HEK293 (cell line): Measurements from ENCODE around the gene PDE6H.

Experiments
- CTCF ChIA-PET: fragments of 350-600 bp; formaldehyde crosslinking; extraction: SDS; loops from one replicate; lab custom pipeline; 2021; ENCODE audit warnings: antibody characterized with exemption; lab: Yijun Ruan, JAX
- POLR2A ChIA-PET: fragments of 300-600 bp; formaldehyde crosslinking; extraction: SDS; loops from one replicate; lab custom pipeline; 2020; ENCODE audit warnings: antibody characterized with exemption, inconsistent platforms; lab: Yijun Ruan, JAX
- H3K27ac ChIP-seq: fragments of 200-500 bp; sonication (Bioruptor generic); 2 replicates; pipeline ENCODE4 v1.5.1; 2014; ENCODE audit warnings: low read depth, low read length, control low read depth, inconsistent platforms; ENCODE audit errors: extremely low read depth
- H3K36me3 ChIP-seq, 2 experiments: fragments of 200-500 bp in 1 of 2; sonication (Bioruptor generic) in 1 of 2; 1 replicate in 1 of 2; 2 replicates in 1 of 2; pipeline ENCODE4 v1.5.1; 2014 to 2017; ENCODE audit warnings: inconsistent platforms in 2 of 2, low read length in 2 of 2; ENCODE audit not compliant: control insufficient read depth in 2 of 2, insufficient read depth in 1 of 2
- H3K4me1 ChIP-seq: fragments of 200-500 bp; sonication (Bioruptor generic); 2 replicates; pipeline ENCODE4 v1.5.1; 2014; ENCODE audit warnings: mild to moderate bottlenecking, low read length, inconsistent platforms; ENCODE audit not compliant: control insufficient read depth, insufficient read depth
- H3K4me3 ChIP-seq: 2 replicates; pipeline ENCODE4 v1.5.1; 2011; ENCODE audit warnings: low read depth, mild to moderate bottlenecking, control low read depth, low read length, moderate library complexity
- H3K9me3 ChIP-seq: fragments of 200-500 bp; sonication (Bioruptor generic); 2 replicates; pipeline ENCODE4 v1.5.1; 2014; ENCODE audit warnings: low read depth, low read length, inconsistent platforms; ENCODE audit not compliant: control insufficient read depth, insufficient read depth
- GLI4 ChIP-seq: fragments of 450-650 bp; formaldehyde crosslinking; IDR thresholded peaks from 2 replicates; pipeline ENCODE4 v1.5.1; 2016; ENCODE audit warnings: missing biosample characterization, missing genetic modification characterization
- IKZF3 ChIP-seq: fragments of 450-650 bp; IDR thresholded peaks from 2 replicates; pipeline ENCODE4 v1.5.0; 2018; ENCODE audit warnings: missing biosample characterization, mild to moderate bottlenecking, missing genetic modification characterization, moderate library complexity
- KLF8 ChIP-seq: fragments of 450-650 bp; formaldehyde crosslinking; IDR thresholded peaks from 2 replicates; pipeline ENCODE4 v1.5.1; 2016; ENCODE audit warnings: missing biosample characterization, missing genetic modification characterization
- OSR2 ChIP-seq: fragments of 450-650 bp; formaldehyde crosslinking; IDR thresholded peaks from 2 replicates; pipeline ENCODE4 v1.5.1; 2016; ENCODE audit warnings: missing biosample characterization, missing genetic modification characterization
- ZBTB7A ChIP-seq: fragments of 450-650 bp; formaldehyde crosslinking; IDR thresholded peaks from 2 replicates; pipeline ENCODE4 v1.5.1; 2016; ENCODE audit warnings: low read depth, missing biosample characterization, missing genetic modification characterization
- ZFP41 ChIP-seq: fragments of 450-650 bp; formaldehyde crosslinking; IDR thresholded peaks from 2 replicates; pipeline ENCODE4 v1.5.1; 2016; ENCODE audit warnings: missing biosample characterization, missing genetic modification characterization, borderline replicate concordance
- ZNF133 ChIP-seq: fragments of 450-650 bp; formaldehyde crosslinking; IDR thresholded peaks from 2 replicates; pipeline ENCODE4 v1.5.1; 2016; ENCODE audit warnings: missing biosample characterization, missing genetic modification characterization
- ZNF24 ChIP-seq: fragments of 450-650 bp; formaldehyde crosslinking; IDR thresholded peaks from 2 replicates; pipeline ENCODE4 v1.5.1; 2016; ENCODE audit warnings: missing biosample characterization, missing genetic modification characterization
- ZNF501 ChIP-seq: fragments of 450-650 bp; formaldehyde crosslinking; IDR thresholded peaks from 2 replicates; pipeline ENCODE4 v1.5.1; 2016; ENCODE audit warnings: missing biosample characterization, missing genetic modification characterization
- ZNF571 ChIP-seq: fragments of 450-650 bp; formaldehyde crosslinking; IDR thresholded peaks from 2 replicates; pipeline ENCODE4 v1.5.0; 2017; ENCODE audit warnings: missing biosample characterization, missing genetic modification characterization
- ZNF623 ChIP-seq: fragments of 450-650 bp; formaldehyde crosslinking; IDR thresholded peaks from 2 replicates; pipeline ENCODE4 v1.5.1; 2016; ENCODE audit warnings: missing biosample characterization, missing genetic modification characterization
- ZNF654 ChIP-seq: fragments of 450-650 bp; formaldehyde crosslinking; IDR thresholded peaks from 2 replicates; pipeline ENCODE4 v1.5.1; 2016; ENCODE audit warnings: low read depth, missing biosample characterization, missing genetic modification characterization
- TF ChIP-seq, protein P1 (sequence below): fragments of 450-650 bp; formaldehyde crosslinking; IDR thresholded peaks from 2 replicates; pipeline ENCODE4 v1.5.1; 2016; ENCODE audit warnings: missing biosample characterization, missing genetic modification characterization, borderline replicate concordance
- TF ChIP-seq, protein P2 (sequence below): fragments of 450-650 bp; formaldehyde crosslinking; IDR thresholded peaks from 2 replicates; pipeline ENCODE4 v1.5.1; 2017; ENCODE audit warnings: missing biosample characterization, missing genetic modification characterization
- TF ChIP-seq, protein P3 (sequence below): fragments of 450-650 bp; formaldehyde crosslinking; IDR thresholded peaks from 2 replicates; pipeline ENCODE4 v1.5.1; 2016; ENCODE audit warnings: missing biosample characterization, missing genetic modification characterization
- TF ChIP-seq, protein P4 (sequence below): fragments of 450-650 bp; formaldehyde crosslinking; optimal IDR thresholded peaks from 2 replicates; pipeline ENCODE3; 2016; ENCODE audit warnings: missing biosample characterization, mild to moderate bottlenecking, missing genetic modification characterization

The PDE6H gene

DNA sequence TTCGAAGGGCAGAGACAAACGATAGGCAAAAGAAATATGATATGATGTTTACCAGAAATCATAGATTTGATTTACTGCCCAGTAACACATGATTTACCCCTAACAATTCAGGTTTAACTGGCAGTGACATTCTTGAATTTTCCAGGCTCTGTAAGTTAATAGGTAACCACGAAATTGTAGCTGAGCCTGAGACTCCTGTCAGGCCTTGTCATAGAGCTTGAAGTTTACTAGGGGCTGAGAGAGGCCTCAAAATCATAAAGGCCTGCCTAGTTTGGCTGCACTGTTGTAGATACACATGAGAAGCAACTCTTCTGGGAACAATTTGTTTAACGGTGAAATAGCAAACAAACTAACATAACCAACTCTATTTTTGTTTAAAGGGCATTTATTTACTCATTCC lies 37.8 kb upstream of the PDE6H start (continued):
- TF ChIP-seq, protein P1, sequence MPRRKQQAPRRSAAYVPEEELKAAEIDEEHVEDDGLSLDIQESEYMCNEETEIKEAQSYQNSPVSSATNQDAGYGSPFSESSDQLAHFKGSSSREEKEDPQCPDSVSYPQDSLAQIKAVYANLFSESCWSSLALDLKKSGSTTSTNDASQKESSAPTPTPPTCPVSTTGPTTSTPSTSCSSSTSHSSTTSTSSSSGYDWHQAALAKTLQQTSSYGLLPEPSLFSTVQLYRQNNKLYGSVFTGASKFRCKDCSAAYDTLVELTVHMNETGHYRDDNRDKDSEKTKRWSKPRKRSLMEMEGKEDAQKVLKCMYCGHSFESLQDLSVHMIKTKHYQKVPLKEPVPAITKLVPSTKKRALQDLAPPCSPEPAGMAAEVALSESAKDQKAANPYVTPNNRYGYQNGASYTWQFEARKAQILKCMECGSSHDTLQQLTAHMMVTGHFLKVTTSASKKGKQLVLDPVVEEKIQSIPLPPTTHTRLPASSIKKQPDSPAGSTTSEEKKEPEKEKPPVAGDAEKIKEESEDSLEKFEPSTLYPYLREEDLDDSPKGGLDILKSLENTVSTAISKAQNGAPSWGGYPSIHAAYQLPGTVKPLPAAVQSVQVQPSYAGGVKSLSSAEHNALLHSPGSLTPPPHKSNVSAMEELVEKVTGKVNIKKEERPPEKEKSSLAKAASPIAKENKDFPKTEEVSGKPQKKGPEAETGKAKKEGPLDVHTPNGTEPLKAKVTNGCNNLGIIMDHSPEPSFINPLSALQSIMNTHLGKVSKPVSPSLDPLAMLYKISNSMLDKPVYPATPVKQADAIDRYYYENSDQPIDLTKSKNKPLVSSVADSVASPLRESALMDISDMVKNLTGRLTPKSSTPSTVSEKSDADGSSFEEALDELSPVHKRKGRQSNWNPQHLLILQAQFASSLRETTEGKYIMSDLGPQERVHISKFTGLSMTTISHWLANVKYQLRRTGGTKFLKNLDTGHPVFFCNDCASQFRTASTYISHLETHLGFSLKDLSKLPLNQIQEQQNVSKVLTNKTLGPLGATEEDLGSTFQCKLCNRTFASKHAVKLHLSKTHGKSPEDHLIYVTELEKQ = no peak
- no peak for TF ChIP-seq ZNF133
- no peak for TF ChIP-seq ZFP41 (tag by site-specific recombination)
- no peak for TF ChIP-seq KLF8 (tag by site-specific recombination)
- TF ChIP-seq GLI4 (tag by site-specific recombination) = no peak
- TF ChIP-seq, protein P2, sequence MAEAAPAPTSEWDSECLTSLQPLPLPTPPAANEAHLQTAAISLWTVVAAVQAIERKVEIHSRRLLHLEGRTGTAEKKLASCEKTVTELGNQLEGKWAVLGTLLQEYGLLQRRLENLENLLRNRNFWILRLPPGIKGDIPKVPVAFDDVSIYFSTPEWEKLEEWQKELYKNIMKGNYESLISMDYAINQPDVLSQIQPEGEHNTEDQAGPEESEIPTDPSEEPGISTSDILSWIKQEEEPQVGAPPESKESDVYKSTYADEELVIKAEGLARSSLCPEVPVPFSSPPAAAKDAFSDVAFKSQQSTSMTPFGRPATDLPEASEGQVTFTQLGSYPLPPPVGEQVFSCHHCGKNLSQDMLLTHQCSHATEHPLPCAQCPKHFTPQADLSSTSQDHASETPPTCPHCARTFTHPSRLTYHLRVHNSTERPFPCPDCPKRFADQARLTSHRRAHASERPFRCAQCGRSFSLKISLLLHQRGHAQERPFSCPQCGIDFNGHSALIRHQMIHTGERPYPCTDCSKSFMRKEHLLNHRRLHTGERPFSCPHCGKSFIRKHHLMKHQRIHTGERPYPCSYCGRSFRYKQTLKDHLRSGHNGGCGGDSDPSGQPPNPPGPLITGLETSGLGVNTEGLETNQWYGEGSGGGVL (tag by site-specific recombination) = no peak
- TF ChIP-seq, protein P3, sequence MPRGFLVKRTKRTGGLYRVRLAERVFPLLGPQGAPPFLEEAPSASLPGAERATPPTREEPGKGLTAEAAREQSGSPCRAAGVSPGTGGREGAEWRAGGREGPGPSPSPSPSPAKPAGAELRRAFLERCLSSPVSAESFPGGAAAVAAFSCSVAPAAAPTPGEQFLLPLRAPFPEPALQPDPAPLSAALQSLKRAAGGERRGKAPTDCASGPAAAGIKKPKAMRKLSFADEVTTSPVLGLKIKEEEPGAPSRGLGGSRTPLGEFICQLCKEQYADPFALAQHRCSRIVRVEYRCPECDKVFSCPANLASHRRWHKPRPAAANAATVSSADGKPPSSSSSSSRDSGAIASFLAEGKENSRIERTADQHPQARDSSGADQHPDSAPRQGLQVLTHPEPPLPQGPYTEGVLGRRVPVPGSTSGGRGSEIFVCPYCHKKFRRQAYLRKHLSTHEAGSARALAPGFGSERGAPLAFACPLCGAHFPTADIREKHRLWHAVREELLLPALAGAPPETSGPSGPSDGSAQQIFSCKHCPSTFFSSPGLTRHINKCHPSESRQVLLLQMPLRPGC = no peak

DNA sequence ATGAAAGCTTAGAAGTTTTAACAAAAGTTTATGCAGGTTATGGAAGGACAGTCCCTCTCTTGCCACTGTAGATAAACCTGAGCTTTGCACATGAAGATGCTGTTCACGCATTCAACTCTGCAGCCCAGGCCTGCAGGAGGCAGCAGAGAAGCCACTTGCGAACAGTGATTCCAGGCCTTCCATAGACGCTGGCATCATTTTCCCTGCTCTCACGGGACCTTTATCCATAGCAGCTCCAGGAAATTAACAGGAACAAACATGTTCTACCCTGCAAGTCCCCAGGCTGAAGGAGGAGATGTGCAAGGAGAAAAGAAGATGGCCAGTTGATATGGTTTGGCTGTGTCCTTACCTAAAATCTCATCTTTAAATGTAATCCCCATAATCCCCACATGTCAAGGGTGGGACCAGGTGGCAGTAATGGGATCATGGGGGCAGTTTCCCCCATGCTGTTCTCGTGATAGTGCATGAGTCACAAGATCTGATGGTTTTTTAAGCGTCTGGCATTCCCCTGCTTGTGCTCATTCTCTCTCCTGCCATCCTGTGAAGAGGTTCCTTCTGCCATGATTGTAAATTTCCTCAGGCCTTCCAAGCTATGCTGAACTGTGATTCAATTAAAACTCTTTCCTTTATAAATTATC lies 36.5 kb upstream of the PDE6H start:
- Histone ChIP-seq H3K4me1 (no peaks in the 10 kb centered on the region), H3K4me3 (no peak overlapping the region), H3K9me3 (no peaks in the 10 kb centered on the region), H3K27ac (no peak overlapping the region), H3K36me3 (no peaks in the 10 kb centered on the region)
- ChIA-PET CTCF (interaction anchor here (0.7 to 1.2 kb wide), 4 partner anchors 9 to 75 kb away, joined by 3 to 4 read pairs (median 3); no protein-coding TSS in a partner anchor), POLR2A (no interaction called here)
- no peak for TF ChIP-seq ZNF654 (tag by site-specific recombination)
- TF ChIP-seq ZNF501 (tag by site-specific recombination) = no peak
- TF ChIP-seq KLF8 (tag by site-specific recombination) = no peak
- no peak for TF ChIP-seq ZBTB7A (tag by site-specific recombination)
- TF ChIP-seq IKZF3 (tag by site-specific recombination) = no peak
- TF ChIP-seq, all 188 proteins: peak for 0

DNA sequence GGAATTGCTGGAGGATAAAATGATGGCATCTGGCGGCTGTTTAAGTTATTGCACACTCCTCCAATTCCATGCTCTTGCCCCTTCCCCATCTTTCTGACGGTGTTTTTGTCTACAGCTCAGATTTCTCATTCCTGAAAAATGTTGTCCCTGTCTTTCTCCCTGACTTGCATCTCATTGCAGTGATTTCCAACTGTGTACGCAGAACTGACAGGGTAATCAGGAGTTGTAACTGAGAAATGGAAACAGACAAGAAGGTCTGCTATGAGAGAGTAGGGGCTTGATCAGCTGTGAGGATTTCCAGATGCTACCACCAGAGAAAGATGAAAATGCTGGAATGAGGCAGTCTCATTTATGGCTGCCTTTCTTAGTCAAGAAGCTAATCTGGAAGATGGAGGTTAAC lies 35.8 kb upstream of the PDE6H start:
- no peaks in the 10 kb centered on the region for H3K4me1 ChIP-seq
- POLR2A ChIA-PET = no interaction called here
- H3K4me3 ChIP-seq = no peak overlapping the region
- no peaks in the 10 kb centered on the region for H3K9me3 ChIP-seq
- TF ChIP-seq ZNF24 (no peak), ZNF571 (tag by site-specific recombination) (no peak), ZNF623 (no peak), OSR2 (tag by site-specific recombination) (no peak)
- TF ChIP-seq, protein P4, sequence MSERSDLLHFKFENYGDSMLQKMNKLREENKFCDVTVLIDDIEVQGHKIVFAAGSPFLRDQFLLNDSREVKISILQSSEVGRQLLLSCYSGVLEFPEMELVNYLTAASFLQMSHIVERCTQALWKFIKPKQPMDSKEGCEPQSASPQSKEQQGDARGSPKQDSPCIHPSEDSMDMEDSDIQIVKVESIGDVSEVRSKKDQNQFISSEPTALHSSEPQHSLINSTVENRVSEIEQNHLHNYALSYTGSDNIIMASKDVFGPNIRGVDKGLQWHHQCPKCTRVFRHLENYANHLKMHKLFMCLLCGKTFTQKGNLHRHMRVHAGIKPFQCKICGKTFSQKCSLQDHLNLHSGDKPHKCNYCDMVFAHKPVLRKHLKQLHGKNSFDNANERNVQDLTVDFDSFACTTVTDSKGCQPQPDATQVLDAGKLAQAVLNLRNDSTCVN (tag by site-specific recombination) = no peak
- TF ChIP-seq, all 188 proteins: peak for 0
- Histone ChIP-seq H3K36me3 (no peaks in the 10 kb centered on the region), H3K27ac (no peak overlapping the region)
- CTCF ChIA-PET = interaction anchor here (0.6 to 1.2 kb wide), 4 partner anchors 48 to 563 kb away, joined by 3 to 4 read pairs (median 4); no protein-coding TSS in a partner anchor
